Measurements from ENCODE around the gene SGCB.

DNA sequence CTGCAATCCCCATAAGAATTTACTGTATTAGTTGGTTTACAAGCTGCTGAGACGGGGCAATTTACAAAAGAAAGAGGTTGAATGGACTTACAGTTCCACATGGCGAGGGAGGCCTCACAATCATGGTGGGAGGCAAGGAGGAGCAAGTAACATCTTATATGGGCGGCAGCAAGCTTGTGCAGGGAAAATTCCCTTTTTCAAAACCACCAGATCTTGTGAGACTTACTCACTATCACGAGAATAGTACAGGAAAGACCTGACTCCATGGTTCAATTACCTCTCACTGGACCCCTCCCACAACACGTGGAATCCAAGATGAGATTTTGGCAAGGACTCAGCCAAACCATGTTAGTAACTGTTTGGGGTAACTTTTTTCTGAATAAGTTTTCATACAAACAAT is 11.2 kb upstream of the SGCB start:
- TF ChIP-seq POLR2A (IDR thresholded peaks at IDR 0.05; ENCODE audit: low read length) (no peak), CEBPB (IDR thresholded peaks at IDR 0.05) (no peak), MAZ (IDR thresholded peaks at IDR 0.05; ENCODE audit: borderline replicate concordance, low read depth, low read length) (no peak), CBX8 (IDR thresholded peaks at IDR 0.05) (no peak), ZSCAN20 (CRISPR knock-in tag; IDR thresholded peaks at IDR 0.05) (no peak), JUNB (IDR thresholded peaks at IDR 0.05) (no peak), CHD2 (IDR thresholded peaks at IDR 0.05; ENCODE audit: low read length, partially characterized antibody) (no peak)
- TF ChIP-seq, protein P1, sequence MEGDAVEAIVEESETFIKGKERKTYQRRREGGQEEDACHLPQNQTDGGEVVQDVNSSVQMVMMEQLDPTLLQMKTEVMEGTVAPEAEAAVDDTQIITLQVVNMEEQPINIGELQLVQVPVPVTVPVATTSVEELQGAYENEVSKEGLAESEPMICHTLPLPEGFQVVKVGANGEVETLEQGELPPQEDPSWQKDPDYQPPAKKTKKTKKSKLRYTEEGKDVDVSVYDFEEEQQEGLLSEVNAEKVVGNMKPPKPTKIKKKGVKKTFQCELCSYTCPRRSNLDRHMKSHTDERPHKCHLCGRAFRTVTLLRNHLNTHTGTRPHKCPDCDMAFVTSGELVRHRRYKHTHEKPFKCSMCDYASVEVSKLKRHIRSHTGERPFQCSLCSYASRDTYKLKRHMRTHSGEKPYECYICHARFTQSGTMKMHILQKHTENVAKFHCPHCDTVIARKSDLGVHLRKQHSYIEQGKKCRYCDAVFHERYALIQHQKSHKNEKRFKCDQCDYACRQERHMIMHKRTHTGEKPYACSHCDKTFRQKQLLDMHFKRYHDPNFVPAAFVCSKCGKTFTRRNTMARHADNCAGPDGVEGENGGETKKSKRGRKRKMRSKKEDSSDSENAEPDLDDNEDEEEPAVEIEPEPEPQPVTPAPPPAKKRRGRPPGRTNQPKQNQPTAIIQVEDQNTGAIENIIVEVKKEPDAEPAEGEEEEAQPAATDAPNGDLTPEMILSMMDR (IDR thresholded peaks at IDR 0.05): no peak
- TF ChIP-seq, protein P2, sequence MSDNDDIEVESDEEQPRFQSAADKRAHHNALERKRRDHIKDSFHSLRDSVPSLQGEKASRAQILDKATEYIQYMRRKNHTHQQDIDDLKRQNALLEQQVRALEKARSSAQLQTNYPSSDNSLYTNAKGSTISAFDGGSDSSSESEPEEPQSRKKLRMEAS (IDR thresholded peaks at IDR 0.05): no peak
